OCI-LY7 (cell line): ENCODE results near the gene IL4I1.

Source experiments
- CTCF ChIP-seq: fragments of 200-600 bp; sonication (generic); conservative IDR thresholded peaks from 2 replicates; pipeline ENCODE4 v1.5.1; 2014; ENCODE audit warnings: mild to moderate bottlenecking, antibody characterized with exemption, low read length, moderate library complexity, mixed read lengths
- EZH2phosphoT487 ChIP-seq: fragments of 200-600 bp; sonication (generic); IDR thresholded peaks from 2 replicates; pipeline ENCODE4 v1.6.1; 2018; ENCODE audit warnings: low read depth, borderline replicate concordance, mild to moderate bottlenecking, mixed run types, antibody characterized with exemption, low read length, moderate library complexity, mixed read lengths

- TF ChIP-seq CTCF, result no peak
- TF ChIP-seq EZH2phosphoT487, result no peak
These were observed 57.0 kb downstream of the IL4I1 start for GRCh38 chr19:49839713-49840112.
